HG02571 (cell line): ENCODE results near the gene KCND1.

Experiments
- ATAC-seq: cut with Tn5 transposase; IDR thresholded peaks from one replicate; pipeline ENCODE4 v1.9.1; 2021; ENCODE audit warnings: mild to moderate bottlenecking, moderate library complexity; ENCODE audit not compliant: unreplicated experiment

KCND1 gene

DNA sequence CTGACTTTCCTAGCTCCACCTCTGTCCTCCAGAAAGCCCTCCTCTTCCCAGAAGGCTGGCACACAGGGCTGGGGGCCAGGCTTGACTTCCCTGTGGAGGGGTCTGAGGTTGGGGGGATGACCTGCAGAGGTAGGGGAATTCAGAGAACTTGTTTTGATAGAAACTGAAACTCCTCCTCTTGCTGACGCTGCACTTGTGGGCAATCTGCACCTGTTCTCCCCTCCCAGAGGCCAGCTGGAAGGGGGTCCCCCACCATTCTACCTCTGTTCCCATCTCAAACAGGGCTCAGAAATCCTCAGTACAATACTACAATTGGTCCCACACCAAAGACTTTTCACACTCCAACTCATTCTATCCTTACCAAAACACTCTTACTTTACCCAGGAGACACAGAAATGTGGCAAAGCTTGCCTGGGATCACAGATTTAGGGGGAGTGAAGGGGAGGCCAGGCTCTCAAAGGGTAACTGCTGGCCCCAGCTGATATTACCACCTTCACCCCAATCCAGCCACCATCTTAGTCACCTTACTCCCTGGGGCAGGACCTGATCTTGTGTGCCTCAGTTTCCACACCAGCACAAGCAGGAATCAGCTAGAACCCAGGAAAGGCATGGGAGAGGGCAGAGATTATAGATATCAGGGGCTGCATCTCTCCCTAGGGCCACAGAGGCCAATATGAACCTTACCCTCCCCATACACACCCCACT, 32.8 kb downstream of the KCND1 start:
- peak; percentile 52 for ATAC-seq

DNA sequence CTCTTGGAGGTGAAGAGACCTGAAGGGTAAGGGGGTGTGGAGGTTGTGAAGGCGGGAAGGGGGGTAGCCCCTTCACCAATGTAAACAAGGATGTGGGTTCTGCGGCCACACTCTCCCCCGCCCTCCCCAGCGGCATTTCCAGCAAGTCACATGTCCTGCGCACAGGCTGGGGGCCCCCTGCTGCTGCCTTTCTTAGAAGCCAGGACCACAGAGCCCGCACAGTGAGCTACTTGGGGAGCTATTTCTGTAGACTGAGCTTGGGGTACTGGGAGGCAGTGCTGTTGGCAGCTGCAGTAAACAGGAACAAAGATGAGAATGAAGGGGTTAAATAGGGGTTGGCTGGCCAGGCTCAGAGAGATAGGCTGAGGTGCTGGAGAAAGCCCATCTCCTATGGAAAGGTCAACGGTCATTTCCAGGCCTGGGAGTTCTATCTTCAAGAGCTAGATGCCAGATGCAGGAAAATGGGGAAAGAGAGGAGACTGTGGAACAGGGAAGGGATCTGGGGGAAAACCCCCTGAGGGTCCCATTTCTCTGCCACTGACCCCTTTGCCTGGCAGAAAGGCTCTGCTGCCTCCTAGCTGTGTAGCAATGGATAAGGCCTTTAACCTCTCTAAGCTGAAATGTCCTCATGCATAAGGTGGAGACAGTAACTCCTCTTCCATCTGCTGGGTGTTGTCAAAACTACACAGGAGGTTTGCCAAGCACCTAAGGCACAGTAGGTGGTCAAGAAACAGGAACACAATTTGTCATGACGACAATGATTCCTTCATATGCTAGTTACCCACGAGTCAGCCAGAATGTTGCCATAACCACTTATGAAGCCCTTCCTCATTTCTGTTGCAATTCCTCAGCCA, 34.4 kb downstream of the KCND1 start:
- ATAC-seq: peak; percentile 50

DNA sequence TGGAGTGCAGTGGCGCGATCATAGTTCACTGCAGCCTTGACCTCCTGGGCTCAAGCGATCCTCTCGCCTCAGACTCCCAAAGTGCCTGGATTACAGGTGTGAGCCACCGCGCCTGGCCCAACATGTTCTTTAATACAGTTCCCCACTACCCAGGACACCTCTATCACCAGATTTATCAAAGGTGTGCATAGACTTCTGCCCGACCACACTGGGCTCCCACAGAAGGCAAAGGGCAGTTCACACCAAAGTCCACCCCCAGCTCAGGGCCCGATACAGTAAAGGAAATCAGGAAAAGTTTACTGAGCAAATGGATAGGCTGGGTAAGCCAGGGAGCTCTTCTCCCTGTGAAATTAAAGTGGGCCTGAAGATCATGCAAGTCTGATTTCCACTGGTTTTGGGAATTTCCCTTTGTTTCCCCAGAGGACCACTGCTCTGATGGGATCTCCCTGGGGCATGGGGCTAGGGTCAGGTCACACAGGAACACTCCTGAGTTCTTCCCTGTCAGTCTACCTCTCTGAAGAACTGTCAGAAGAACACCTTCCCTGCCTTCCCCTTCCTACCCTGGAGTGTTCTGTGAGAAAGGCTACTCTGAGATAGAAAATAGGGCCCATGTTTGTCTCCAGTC, 35.1 kb downstream of the KCND1 start:
- peak; percentile 2 for ATAC-seq

DNA sequence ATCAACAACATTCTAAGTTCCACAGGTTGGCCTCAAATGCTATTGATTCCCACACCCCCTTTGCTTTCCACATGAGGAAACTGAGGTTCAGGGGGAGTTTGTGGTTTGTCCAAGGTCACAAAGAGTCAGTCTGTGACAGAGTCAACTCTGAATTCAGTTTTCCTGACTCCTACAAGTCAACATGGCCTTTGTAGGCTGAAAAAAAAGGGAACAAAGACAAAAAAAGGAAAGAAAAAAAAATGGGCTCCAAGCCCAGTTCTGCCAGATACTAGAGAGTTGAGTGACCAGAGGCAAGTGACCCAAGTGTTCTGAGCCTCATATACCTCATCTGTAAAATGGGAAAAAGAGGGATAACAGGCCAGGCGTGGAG, 36.4 kb downstream of the KCND1 start:
- ATAC-seq: no peak

DNA sequence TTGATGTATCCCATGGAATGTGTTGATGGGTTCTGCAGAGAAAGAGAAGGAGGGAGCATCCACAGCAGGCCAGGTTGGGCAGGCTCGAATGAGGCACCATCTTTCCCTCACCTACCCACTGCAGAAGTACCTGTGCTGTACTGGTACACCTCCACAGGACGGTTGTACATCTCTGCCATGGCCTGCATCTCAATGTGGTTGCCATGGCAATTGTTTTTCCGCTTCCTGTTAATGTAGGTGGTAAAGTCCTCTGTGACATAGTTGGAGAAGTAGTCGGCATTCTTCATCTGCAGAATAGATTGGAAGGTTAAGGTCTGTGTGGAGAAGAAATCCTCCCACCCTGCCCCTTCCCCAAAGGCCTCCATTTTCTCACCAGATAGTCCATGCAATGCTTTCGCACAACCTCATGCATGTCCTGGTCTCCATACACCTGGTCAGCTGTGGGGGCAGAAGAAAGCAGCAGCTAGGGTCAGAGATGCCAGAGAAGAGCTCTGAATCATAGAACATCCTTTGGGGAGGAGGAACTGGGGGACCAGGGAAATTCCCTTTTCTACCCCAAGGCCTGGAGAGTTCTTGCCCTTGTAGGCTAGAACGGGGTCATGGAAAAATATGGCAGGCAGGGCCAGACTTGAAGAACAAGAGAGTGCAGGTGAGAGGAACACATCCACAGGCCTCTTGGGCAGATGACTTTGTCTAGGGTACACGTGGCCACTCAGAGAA, 36.9 kb downstream of the KCND1 start:
- no peak for ATAC-seq

DNA sequence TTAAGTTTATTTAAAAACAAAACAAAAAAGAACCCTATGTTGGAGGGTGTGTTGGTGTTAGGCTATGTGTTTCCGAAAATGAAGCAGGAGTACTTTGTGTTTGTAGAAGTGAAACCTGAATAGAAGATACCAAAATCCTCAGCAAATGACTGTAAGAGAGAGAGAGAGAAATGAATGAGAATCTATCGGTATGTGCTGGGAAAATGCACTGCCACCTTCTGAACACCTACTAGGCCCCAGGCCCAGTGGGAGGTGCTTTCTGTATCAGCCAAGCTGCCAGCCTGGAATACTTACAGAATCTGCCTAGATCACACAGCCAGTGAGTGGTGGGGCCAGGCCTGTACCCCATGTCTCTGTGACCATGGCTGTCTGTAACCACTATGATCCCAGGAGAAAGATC, 37.9 kb downstream of the KCND1 start:
- ATAC-seq: no peak

DNA sequence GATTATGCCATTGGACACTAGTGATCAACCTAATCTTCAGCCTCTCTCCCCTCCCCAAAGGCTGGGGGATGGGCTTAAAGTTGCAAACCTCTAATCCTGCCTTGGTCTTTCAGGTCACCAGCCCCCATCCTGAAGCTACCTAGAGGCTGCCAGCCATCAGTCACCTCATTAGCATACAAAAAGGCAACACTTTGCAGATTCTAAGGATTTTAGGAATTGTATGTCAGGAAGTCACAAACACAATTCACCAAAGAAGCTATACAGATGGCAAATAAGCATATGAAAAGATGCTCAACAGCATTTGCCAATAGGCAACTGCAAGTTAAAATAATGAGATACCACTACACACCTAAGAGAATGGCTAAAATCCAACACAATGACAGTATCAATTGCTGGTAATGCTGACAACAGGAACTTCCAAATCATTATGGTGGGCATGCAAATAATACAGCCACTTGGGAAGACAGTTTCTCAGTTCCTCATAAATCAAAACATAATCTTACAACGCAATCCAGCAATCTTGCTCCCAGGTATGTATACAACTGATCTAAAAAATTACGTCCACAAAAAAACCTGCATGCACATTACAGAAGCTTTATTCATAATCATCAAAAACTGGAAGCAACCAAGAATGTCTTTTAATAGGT, 43.8 kb downstream of the KCND1 start:
- no peak for ATAC-seq

DNA sequence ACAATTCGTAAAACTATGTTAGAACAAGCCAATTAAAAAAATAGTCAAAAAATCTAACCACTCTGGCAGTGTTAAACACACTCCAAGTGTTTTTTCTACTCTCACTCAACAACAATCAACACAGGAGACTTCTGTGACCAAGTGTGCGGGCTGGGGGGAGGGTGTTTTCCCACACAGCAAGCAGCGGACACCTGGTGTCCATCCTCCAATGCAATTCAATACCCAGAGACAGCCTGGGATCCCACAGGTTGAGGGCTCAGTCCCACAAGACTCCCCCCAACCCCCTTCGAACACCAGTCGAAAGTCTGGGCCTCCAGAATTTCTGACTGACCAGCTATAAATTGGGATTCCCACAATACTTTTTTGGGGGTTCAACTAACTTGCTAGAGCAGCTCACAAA, 44.5 kb downstream of the KCND1 start:
- no peak for ATAC-seq

DNA sequence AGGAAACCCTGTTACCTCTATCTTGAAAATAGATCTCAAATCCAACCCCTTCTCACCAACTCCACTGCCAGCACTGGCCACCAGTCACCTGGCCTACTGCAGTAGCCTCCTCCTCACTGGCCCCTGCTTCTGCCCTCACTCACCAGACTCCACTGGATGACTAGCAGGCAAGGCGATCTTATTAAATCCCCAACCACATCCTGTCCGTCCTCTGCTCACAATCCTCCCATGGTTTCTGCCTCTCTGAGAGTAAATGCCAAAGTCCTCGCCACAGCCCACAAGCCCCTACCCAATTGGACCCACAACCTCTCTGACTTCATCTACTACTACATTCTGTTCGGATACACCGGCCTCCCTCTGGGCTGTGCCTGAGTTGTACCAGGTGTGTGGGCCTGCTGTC, 47.4 kb downstream of the KCND1 start:
- ATAC-seq: no peak

DNA sequence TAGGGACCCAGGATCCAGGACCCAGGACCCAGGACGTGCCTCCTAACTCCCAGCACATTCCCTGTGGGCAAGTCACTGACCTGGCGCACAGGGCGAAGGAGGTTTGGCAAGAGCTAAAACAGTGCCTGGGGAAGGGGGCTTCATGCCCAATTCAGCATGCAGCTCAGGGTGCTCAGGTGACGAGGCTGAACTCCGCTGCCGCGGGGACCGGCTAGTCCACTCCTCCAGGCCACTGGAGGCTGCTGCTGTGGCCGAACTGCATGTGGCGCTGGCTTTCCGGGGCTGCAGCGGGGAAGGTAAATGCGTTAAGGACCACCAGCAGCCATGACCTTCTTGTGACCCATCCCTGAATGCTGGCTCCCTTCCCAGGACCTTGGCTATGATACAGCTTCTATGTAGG, 47.9 kb downstream of the KCND1 start:
- ATAC-seq: no peak

DNA sequence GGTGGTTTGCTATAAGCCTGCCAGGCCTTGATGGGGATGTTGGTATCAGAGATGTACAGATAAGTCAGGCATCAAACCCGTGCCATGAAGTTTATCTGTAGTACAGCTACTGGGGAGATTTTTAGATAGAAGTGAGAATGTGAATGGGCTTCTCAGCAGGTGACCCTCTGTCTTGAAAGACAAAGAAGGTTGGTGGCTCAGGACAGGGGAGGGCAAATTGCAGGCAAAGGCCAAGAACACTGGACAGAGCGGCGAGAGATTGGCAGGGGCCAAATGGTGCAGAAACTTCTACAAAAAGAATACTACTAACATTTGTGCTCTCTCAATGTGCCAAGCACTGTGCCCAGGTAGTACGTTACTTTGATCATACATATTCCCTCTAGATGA, 50.9 kb downstream of the KCND1 start:
- ATAC-seq: no peak

DNA sequence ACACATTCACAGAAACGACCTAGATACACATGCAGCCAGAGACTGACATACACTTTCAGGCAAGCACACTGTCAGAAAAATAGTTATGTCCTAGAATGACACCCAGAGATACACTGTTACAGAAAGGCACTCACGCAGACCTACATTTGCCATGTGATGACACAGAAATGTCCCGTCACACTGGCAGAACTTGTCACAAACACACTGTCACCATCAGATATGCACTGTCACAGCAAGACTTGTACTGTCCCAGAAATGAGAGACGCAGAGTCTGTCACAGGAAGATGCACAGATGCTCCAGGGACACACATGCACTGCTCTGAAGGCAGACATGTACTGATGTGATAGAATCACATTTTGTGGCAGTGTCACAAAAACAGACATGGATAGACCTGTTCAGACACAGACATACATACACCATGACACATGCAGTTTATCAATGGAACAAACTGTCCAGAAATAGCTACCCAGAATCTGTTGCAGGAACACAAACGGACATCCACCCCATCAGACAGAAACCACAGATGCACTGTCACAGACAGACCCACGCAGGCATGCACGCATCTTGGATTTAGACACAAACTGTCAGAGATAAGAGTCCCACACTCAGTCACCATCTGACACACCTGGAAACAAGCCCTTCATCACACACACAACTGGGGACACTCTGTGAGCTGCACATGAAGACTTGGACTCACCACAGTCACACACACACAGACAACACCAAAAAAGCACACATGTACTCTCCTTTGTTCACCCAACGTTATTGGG, 51.5 kb downstream of the KCND1 start:
- ATAC-seq: no peak

DNA sequence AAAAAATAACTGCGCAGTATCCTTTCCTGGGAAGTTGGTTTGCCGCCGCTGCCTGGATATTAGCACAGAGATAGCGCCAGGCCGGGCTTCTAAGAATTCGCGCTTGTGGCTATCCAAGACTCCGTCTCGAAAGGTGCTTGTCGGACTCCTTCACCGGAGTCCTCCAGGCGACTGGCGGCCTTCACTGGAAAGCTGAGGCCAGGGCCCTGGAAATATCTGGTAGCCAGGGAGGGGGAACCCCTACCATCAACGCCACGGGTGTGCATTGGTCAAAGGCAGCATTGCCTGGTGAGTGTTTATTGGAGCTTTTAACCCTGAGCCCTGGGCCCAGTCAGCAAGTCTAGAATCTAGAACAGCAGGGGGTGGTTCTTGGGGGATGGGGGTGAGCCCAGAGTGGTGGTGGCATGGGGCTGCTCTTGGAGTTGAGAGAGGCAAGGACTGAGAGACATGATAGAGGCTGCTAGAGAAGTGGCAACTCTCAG, 52.2 kb downstream of the KCND1 start:
- ATAC-seq: no peak

DNA sequence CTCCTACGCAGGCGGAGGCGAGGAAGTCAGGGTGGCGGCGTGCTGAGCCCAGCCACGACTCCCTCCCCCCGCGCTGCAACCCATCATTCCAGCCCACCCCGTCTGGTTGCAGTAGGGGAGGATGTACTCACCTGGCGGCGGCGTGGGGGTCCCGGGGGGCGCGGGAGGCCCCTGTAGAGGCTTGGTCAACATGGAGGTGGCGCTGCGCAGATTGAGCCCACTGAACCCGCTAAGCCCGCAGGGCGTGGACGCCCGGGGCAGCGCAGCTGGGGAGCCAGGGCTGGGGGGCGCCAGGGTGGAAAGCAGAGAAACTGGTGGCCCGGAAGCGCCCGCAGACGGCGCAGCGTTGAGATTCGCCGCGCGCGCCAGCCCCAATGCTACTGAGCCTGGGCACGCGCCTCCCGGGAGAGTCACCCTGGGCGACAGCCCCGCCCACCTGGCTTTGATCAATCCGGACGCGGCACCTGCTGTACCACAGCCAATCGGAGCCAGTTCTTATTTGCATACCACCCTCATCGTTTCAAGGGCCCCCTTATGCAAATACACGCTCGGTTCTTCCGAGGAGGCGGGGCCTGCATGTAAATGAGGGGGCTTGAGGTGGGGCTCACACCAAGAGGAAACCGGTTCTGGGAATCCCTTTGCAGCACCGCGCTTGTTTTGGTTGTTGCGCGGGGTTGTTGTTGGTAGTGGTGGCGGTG, 52.9 kb downstream of the KCND1 start, which contains the start of gene PIM2:
TSS of gene PIM2 (minus strand) at position 382 of the 698 bp plus-strand sequence. CDS start at position 192, 190 bp downstream.
- peak; percentile 63 for ATAC-seq

DNA sequence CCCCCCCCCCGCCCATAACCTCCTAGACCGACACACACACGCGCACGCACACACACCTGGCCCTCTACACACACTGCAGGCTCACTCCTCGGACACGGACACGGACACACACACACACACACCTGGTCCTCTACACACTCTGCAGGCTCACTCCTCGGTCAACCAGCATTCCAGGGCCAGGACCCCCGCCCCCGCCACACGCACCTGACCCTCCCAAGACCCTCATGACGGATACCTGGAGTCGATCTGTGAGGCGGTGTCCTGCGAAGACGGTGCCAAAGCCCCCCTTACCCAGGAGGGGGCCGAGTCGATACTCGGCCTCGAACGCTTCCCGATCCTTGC, 53.4 kb downstream of the KCND1 start:
- ATAC-seq: no peak

DNA sequence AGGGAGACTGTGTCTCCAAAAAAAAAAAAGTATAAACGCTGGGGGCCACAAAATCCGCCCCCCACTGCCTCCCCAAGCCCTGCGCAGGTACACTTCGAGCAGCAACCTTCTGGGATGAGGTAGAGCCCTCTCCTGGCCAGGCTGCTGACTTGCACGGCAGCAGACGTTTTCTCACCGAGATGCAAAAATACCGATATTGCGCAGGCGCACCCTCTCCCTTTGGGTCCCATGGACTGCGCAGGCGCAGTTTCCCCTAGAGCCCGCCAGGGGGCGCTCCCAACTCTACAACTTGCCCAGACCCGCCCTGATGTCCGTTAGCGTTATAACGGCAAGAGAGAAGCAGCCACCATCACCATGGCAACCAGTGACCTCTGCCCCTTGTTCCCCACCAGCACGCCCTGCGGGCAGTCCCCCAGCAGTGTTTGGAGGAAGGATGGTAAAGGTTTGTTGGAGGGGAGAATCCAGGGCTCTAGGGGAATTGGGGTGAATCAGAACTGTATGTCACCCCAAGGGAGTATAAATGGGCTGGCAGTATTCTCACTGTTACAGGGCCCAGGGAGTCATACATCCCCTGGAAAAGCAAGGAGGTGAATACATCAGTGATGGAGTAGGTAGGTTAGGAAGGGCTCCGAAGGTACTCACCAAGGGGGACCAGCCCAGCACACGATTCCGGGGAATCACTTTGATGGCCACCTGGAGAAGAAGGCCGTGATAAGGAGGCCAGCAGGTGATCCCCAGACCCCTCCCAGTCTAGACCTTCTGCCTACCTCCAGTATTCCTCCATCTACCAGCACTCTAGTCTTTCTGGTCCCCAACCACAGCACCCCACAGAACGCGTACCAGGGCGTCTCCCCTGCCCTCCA, 54.3 kb downstream of the KCND1 start:
- no peak for ATAC-seq

DNA sequence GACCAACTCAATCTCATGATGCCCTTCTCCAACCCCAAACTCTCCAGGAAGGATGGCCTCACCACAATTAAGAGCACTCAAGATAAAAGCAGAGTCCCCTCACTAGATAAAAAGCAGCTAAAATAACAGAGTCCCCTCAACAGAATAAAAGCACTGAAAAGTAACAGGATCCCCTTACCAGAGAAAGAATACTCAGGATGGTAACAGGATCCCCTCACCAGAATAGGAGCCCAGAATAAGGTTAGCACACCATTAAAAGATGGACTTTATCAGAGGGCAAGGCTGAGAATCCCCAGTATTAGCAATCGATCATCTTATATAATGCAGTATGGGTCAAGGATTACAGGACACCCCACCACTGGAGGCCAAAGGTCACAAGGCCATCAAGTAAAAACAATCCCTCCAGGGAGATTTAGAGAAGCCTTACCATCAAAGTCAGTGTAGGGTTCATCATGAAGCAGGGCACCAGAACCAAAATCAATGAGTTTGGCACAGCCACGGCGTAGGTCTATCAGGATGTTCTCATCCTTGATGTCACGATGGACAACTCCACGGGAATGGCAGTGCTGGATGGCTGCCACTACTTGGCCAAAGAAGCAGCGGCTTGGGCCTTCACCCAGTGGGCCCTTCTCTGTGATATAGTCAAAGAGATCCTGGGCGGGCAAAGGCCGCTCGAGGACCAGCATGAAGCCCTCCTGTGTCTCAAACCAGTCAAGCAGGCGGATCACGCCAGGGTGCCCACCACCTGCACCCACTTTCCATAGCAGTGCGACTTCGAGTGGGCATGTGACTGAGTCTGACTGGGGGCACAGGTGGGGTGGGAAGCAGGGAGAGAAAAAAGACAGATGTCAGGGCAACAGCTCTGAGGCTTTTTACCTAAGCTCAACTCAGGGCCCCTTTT, 56.8 kb downstream of the KCND1 start:
- ATAC-seq: no peak
